ENCODE data around the gene TLK2.
"Not testable (repeated sequence)": the region's sequence is repeated elsewhere in the genome, so short reads cannot be mapped to it uniquely, and the experiment has no call there.

- not testable (repeated sequence) for TF ChIP-seq CTCF (conservative IDR thresholded peaks at IDR 0.05; ENCODE audit: low read depth, low read length); EZH2 (IDR thresholded peaks at IDR 0.05; ENCODE audit: borderline replicate concordance, low read depth, low read length, poor library complexity, severe bottlenecking)
Measured at GRCh38 chr17:62541073-62541472, 62.4 kb downstream of the TLK2 start.

All from A673 (cell line).